MV-4-11 (cell line): ENCODE results near the gene PERP.

ENCODE experiments used
- DNase-seq: peaks from one replicate; lab custom pipeline; 2025; lab: John Stamatoyannopoulos, UW

The PERP gene

GRCh38 chr6:138044972-138045371 lies 62.2 kb downstream of the PERP start:
- no peak for DNase-seq

- no peak for DNase-seq
These were observed 62.8 kb downstream of the PERP start for GRCh38 chr6:138044458-138044857.
